Endothelial cell (in vitro differentiated cells): Measurements from ENCODE around the gene CALCR. TPM values are rescaled to one million over a fixed set of nuclear protein-coding genes. Genes with fewer than 3 reads are reported as not detected.
A peak's percentile ranks its signal among the peaks of the same experiment; 100 is the strongest.

ENCODE experiments used
- DNase-seq: peaks from one replicate; pipeline ENCODE4 v3.0.0; 2021; ENCODE audit warnings: low spot score
- H3K27ac Mint-ChIP-seq: one replicate; pipeline ENCODE4 v1.8.0; 2021; ENCODE audit warnings: mixed read lengths, inconsistent platforms; ENCODE audit not compliant: unreplicated experiment
- H3K27me3 Mint-ChIP-seq: one replicate; pipeline ENCODE4 v1.8.0; 2021; ENCODE audit warnings: mild to moderate bottlenecking, moderate library complexity, mixed read lengths, inconsistent platforms; ENCODE audit not compliant: unreplicated experiment
- H3K36me3 Mint-ChIP-seq: one replicate; pipeline ENCODE4 v1.8.0; 2021; ENCODE audit warnings: mild to moderate bottlenecking, low read depth, mixed read lengths, inconsistent platforms; ENCODE audit not compliant: unreplicated experiment
- H3K4me1 Mint-ChIP-seq: one replicate; pipeline ENCODE4 v1.8.0; 2021; ENCODE audit warnings: mild to moderate bottlenecking, mixed read lengths, inconsistent platforms; ENCODE audit not compliant: unreplicated experiment
- H3K4me3 Mint-ChIP-seq: one replicate; pipeline ENCODE4 v1.8.0; 2021; ENCODE audit warnings: mild to moderate bottlenecking, mixed read lengths, inconsistent platforms; ENCODE audit not compliant: unreplicated experiment
- H3K9me3 Mint-ChIP-seq: one replicate; pipeline ENCODE4 v1.8.0; 2021; ENCODE audit warnings: mixed read lengths, inconsistent platforms; ENCODE audit not compliant: unreplicated experiment
- CTCF ChIP-seq: fragments of 200-600 bp; sonication (generic); IDR thresholded peaks from one replicate; pipeline ENCODE4 v1.5.0; 2021; ENCODE audit warnings: antibody characterized with exemption; ENCODE audit not compliant: unreplicated experiment
- long read RNA-seq: library from polyadenylated mRNA; unstranded; transcript quantifications from one replicate; pipeline ENCODE4 v2.0.0, GENCODE V29; 2020; ENCODE audit not compliant: unreplicated experiment
- total RNA-seq: library from RNA; stranded (reverse); fragmentation: NEBNext Ultra II Directional; extraction: Animal tissue kit (Norgen Biotek cat#: 25700); gene quantifications from one replicate; pipeline ENCODE4 v1.2.1, GENCODE V29; 2021; ENCODE audit not compliant: unreplicated experiment

The CALCR gene
- total RNA-seq = 0.62 TPM
- long read RNA-seq = 0 reads

- Mint-ChIP-seq H3K4me1 (peaks cover 9% of the 10 kb centered on the region), H3K27ac (no peak within 1 kb of the TSS), H3K9me3 (no peaks in the 10 kb centered on the region), H3K27me3 (peaks cover 19% of the 10 kb centered on the region), H3K4me3 (peak within 1 kb of the TSS; percentile 89), H3K36me3 (no peaks in the 10 kb centered on the region)
- no peak for TF ChIP-seq CTCF
- DNase-seq = peak; percentile 30
Observed at GRCh38 chr7:93574646-93575554, at the start of gene CALCR. TSS of gene CALCR (minus strand) at chr7:93574724. CDS start at chr7:93486981, 87,743 bp downstream.

- no peak for DNase-seq
- H3K4me1 Mint-ChIP-seq = peaks cover 14% of the 10 kb centered on the region
- no peak overlapping the region for H3K4me3 Mint-ChIP-seq
- no peak overlapping the region for H3K27ac Mint-ChIP-seq
- no peaks in the 10 kb centered on the region for H3K36me3 Mint-ChIP-seq
- no peaks in the 10 kb centered on the region for H3K9me3 Mint-ChIP-seq
- TF ChIP-seq CTCF = no peak
- no peaks in the 10 kb centered on the region for H3K27me3 Mint-ChIP-seq
Observed at GRCh38 chr7:93623816-93624215, 49.3 kb upstream of the CALCR start.

DNA sequence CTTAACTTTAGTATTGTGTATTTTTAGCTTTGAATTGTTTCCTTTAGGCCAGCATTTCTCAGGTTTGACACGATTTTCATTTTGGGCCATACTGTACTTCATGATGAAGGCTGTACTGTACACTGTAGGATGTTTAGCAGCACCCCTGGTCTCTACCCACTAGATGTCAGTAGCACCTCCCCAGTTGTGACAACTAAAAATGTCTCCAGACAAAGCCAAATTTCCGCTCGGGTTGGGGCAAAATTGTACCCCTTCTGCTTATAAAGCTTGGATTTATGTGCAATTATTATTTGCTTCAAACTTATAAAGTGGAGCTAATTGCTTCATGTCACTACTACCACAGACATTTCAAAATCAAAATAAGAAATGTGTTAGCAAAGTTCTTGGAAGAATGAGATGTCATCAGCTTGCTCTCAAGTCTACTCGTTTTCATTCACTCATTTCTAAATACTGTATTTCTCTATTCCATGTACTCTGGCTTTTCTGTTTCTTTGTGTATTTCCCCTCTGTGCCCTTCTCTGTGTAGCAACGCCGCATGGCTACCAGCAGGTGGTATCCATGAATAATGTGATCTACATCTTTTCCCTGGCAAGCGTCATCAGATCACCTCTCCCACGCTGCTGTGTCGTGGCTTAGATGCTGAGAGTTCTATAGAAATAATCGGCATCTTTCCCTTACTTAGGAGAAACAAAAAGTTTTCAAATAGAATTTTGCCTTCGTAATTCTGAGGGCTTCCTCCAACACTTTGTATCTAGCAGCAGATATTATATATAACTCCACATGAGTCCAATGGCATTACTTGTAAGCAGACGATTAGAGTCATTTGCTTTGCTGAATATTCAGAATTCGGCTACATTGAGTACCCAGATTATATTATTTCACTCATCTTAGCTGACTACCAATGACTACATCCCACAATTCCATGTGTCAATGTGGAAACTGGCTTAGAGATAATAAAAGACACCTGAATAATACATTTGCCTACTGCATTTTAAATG, 47.8 kb upstream of the CALCR start:
- H3K27ac Mint-ChIP-seq = peak overlapping the region; percentile 84
- H3K9me3 Mint-ChIP-seq = no peaks in the 10 kb centered on the region
- H3K36me3 Mint-ChIP-seq = no peaks in the 10 kb centered on the region
- TF ChIP-seq CTCF = peak; percentile 71
- H3K27me3 Mint-ChIP-seq = no peaks in the 10 kb centered on the region
- H3K4me1 Mint-ChIP-seq = peaks cover 14% of the 10 kb centered on the region
- peak; percentile 34 for DNase-seq
- H3K4me3 Mint-ChIP-seq = no peak overlapping the region

DNA sequence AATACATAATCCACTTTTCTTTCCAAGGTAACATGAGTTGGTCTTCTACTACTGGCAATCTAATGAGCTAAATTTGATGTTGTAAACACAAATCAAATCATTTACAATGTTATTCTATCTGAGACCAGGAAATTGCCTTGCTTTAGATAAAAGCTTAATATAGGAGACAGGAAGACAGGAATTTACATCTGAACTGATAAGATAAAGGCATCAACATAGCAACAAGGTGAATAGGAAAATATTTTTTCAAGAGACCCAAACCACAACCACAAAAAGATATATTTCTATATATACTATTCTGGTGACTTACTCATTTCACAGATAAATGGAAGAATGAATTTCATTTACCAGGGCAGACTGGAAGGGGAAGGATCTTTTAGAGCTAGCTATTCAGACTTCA, 46.3 kb upstream of the CALCR start:
- Mint-ChIP-seq H3K27ac (peak overlapping the region; percentile 89), H3K9me3 (no peaks in the 10 kb centered on the region), H3K36me3 (no peaks in the 10 kb centered on the region), H3K4me1 (peaks cover 14% of the 10 kb centered on the region), H3K4me3 (no peak overlapping the region), H3K27me3 (no peaks in the 10 kb centered on the region)
- DNase-seq = no peak
- TF ChIP-seq CTCF = no peak
